Measurements from ENCODE around the gene NFATC1.
"Not testable (repeated sequence)": the region's sequence is repeated elsewhere in the genome, so short reads cannot be mapped to it uniquely, and the experiment has no call there.

The NFATC1 gene

DNA sequence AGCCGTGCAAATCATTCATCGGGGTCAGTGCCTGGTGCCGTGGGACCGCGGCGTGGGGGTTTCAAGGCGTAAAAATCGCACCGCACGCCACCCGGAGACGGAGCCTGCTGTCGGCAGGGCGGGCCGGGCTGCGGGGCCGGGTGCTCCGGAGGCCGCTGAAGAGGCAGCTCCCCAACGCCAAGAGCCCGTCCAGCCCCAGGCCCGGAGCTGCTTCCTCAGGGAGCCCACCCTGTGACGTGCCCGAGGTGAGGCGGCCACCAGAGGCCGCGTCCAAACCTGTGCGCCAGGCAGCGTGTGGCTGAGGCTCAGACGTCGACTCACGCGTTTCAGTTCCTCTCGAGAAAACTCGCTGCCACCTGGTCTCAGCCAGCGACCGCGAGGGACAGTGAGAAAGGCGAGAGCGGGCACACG, 98.1 kb downstream of the NFATC1 start:
- DNase-seq, result no peak

DNA sequence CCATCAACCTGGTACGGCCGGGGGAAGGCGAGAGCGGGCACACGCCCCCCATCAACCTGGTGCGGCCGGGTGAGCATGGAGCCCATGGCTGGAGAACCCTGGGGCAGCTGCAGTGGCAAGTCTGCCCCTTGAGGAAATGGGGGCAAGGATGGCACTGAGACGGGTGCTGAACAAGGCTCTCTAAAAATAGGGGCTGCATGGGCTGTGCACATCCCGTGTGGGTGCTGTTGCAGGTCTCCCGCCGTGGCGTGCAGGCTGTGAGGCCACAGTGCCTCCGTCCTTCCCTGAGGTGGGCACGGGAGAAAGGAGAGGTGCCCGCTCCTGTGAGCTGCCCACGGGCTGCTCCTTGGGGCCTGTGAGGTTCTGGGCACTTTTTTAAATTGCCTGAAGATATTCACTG, 99.2 kb downstream of the NFATC1 start:
- DNase-seq, result no peak

DNA sequence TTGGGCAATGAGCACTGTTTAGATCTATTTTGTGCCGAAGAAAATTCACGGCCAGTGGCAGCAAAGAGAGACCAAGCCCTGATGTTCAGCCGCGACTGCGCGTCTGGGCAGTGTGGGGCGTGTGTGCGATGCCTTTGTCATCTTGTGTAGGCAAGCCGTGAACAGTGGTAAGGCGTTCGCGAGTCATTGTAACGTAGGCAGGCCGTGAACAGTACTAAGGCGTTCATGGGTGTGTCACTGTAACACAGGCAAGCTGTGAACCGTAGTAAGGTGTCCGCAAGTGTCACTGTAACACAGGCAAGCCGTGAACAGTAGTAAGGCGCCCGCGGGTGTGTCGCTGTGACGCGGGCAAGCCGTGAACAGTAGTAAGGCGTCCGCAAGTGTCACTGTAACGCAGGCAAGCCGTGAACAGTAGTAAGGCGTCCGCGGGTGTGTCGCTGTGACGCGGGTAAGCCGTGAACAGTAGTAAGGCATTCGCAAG, 99.9 kb downstream of the NFATC1 start:
- DNase-seq, result peak; percentile 16

DNA sequence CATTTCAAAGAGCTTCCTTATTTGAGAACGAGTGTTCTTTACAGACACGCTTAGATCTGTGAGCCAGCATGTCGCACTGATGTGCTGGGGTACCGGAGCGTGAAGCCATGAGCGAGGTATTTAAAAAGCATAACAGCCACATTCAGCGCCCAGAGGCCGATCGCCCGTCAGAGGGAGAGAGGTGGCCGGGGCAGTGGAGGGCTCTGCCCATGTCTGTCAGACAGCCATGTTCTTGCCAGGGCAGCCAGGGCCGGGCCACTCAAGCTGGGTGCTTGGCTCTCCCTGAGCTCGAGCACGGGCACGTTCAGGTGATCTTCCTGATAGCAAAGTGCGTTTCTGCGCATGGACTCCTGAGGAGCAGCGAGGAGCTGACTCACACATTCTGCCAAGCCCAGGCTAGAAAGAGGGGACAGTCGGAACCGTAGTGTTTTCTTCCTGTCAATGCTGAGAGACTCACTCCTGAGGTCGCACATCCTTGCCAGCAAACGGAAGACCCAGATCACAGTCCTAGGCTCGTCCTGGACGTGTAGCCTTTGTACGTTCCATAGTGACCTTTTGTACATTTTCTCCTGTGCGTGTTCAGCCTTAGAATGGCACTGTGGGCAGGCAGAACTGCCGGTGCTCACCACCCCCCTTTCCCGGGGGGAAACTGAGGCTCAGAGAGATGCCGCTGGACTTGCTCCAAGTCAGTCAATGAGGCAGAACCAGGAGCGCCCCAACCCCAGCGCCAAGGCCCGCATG, 100.7 kb downstream of the NFATC1 start:
- peak; percentile 6 for DNase-seq

DNA sequence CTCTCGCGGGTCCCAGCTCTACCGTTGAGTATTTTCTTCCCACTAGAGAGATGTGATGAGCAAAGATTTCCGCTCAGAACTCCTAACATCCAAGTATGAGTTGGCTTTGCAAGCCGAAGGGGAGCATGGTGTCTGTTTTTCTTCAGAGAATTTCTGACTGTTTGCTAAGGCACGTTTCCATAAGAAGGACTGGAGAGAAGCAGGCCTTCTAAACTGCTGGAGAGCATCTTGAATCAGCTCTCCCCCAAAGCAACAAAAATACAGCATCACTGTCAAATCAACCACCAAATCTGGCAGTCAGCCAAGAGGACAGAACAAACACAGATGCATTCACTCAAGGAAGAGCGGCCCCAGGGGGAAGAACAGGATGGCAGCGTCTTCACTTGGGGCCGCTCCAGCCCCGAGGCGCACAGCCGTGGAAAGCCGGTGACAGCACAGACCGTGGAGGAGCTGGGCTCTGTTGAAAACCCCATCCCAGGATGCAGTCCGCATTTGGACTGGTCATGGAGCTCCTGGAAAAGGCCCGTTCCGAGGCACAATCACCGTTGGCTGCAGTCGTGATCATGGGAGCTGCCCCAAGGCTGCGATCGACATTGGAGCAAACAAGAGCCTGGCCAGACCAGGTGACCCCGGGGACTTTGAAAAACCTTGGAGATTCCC, 101.4 kb downstream of the NFATC1 start:
- peak; percentile 21 for DNase-seq

DNA sequence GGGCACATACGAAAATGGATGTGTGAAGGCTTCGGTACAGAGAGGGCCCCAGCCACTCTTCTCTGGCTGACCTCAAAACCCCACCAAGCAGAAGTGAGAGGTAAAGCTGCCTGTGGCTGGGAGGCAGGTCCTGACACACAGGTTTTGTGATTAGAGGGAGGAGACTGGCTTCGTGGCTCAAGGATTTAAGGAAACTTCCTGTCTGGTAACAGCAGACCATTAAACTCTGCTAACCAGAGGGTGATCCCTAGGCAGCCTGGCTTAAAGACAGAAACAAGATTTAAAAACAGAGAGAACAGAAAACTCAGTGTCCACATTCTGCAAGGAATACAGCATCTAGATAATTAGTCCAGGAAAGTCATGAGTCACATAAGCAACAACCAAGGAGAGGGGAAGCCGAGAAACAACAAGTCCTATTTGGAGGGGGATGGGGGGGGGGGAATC, 101.9 kb downstream of the NFATC1 start:
- DNase-seq, result no peak

DNA sequence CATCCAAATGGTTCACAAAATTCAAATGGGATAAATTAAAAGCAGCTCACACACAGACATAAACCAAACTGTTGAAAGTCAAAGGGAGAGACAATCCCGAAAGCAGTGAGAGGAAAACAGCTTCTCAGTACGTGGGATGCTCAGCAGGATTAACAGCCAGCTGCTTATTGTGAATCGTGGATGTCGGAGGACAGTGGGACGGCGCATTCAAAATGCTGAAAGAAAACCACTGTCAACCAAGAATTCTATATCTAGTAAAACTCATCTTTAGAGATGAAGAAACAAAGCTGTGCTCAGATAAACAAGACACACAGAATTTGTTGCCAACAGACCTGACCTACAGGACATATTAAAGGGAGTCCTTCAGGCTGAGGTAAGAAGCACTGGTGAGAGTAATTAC, 102.9 kb downstream of the NFATC1 start:
- DNase-seq, result no peak

DNA sequence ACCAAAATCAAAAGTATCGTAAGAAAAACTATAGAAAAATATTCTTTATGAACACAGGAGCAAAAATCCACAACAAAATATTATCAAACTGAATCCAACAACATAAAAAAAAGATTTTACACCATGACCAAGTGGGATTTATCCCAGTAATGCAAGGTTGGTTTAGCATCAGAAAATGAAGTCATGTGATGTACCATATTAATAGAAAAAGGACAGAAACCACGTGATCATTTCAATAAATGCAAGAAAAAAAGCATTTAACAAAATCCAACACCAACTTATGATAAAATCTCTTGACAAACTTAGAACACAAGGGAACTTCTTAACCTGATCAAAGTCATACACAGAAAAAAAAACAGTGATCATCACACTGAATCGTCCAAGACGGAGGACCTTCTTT, 105.3 kb downstream of the NFATC1 start:
- DNase-seq, result no peak

DNA sequence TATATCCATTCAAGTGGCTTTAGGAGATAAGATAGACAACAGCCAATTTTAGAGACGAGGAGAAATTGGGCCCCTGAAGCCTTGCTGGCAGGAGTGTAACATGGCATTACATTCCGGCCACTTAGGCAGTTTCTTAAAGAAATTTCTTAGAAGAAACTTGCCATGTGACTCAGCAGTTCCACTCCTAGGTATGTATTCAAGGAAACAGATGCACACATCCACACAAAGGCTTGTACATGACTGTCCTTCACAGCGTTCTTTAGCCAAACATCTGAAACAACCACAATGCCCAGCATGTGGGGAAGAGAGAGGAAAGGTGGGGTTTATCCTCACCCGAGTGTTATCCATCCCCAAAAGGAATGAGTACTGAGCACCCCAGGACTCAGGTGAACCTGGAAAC, 107.1 kb downstream of the NFATC1 start:
- DNase-seq, result no peak

DNA sequence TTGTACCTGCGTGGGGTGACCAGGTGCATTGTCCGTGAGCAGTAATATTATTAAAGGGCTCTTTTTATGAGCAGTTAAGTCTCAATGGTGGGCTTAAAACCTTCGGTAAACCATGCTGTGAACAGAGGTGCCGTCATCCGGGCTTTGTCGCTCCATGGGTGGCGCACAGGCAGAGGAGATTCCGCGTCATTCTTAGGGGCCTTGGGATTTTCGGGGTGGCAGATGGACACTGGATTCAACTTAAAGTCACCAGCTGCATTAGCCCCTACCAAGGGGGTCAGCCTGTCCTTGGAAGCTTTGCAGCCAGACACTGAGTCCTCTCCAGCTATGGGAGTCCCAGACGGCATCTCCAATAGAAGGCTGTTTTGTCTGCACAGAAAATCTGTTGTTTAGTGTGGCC, 107.7 kb downstream of the NFATC1 start:
- no peak for DNase-seq

DNA sequence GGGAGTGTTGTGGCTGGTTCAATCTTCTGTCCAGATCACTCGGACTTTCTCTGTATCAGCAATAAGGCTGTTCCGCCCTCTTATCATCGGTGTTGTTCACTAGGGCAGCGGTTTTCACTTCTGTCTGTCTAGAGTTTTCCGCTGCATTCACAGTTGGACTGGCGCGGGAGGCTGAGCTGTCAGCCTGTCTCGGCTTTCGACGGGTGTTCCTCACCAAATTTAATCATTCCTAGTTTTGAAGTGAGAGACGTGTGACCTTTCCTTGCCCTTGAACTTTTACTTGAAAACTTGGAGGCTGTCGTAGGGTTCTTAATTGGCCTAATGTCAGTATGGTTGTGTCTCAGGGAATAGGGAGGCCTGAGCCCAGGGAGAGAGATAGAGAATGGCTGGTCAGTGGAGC, 108.3 kb downstream of the NFATC1 start:
- DNase-seq, result no peak

DNA sequence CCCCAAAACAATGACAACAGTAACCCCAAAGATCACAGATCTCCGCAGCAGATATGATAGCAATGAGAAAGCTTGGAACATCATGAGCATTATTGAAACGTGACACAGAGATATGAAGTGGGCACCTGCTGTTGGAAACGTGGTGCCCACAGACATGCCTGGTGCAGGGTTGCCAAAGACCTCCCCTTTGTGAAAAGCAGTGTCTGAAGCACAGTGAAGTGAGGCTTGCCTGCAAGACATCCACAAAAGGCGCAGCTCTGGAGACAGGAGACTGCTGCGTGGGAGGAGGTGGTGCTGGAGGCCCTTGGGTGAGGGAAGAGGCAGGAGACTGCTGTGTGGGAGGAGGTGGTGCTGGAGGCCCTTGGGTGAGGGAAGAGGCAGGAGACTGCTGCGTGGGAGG, 108.8 kb downstream of the NFATC1 start:
- DNase-seq, result not testable (repeated sequence)

DNA sequence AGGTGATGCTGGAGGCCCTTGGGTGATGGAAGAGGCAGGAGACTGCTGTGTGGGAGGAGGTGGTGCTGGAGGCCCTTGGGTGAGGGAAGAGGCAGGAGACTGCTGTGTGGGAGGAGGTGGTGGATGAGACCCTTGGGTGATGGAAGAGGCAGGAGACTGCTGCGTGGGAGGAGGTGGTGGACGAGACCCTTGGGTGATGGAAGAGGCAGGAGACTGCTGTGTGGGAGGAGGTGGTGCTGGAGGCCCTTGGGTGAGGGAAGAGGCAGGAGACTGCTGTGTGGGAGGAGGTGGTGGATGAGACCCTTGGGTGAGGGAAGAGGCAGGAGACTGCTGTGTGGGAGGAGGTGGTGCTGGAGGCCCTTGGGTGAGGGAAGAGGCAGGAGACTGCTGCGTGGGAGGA, 109.7 kb downstream of the NFATC1 start:
- not testable (repeated sequence) for DNase-seq

DNA sequence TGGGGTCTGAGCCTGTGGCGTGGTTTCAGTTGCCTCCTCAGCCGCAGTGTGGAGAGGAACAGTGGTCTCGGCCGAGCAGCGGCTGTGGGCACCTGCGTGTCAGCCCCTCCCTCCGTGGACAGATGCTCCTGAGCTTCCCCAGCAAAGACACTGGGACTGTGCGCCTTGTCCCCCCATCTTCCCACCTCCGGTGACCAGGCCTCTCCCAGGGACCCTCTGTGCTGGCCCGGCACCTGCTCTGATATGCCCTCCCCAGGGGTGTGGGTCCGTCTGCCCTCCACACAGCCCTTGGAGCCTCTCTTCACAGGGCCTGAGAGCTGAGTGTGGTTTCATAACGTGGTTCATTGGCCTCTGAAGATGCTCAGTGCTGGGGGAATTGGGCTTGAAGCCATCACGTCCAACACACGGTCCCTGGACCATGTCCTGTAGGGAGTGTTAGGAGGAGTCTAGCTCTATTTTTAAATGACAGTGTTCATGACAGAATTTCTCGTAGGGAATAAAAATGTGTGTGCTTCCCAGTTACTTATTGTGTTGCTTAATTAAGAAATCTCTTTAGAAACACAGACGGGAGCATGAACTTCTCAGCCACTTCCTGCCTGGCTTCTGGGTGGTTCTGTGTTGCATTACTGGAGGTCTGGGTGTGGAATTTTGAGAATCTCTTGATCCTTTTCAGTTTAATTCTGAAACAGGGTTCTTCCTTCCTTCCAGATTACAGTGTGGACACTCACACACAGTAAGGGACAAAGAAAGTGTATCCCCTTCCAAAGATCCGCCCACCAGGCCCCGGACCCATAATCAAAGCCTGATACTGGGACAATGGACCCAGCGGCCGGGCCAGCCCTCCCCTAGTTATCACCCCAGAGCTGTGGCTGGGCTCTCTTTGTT, 110.7 kb downstream of the NFATC1 start:
- DNase-seq, result peak; percentile 84

DNA sequence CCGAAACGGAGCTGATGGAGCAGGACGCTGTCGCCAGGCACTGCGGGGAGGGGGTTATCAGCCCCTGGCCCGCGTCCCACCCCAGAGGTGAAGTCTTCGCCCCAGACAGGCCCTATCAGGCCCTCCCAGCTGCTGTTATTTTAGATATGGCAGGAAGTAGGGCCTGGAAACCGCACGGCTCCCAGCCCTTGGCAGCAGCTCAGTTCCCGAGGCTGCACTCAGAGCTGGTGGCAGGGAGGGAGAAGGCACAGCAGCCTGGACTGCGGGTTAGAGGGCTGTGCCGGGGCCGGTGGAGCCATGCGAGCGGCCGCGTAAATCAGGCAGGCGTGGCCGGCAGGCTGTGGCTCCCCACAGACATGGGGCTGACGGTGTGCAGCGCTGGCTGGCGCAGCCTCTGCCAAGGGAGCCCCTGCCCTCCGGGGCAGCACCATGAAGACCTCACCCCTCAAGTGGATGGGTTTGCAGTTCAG, 111.4 kb downstream of the NFATC1 start:
- peak; percentile 76 for DNase-seq

DNA sequence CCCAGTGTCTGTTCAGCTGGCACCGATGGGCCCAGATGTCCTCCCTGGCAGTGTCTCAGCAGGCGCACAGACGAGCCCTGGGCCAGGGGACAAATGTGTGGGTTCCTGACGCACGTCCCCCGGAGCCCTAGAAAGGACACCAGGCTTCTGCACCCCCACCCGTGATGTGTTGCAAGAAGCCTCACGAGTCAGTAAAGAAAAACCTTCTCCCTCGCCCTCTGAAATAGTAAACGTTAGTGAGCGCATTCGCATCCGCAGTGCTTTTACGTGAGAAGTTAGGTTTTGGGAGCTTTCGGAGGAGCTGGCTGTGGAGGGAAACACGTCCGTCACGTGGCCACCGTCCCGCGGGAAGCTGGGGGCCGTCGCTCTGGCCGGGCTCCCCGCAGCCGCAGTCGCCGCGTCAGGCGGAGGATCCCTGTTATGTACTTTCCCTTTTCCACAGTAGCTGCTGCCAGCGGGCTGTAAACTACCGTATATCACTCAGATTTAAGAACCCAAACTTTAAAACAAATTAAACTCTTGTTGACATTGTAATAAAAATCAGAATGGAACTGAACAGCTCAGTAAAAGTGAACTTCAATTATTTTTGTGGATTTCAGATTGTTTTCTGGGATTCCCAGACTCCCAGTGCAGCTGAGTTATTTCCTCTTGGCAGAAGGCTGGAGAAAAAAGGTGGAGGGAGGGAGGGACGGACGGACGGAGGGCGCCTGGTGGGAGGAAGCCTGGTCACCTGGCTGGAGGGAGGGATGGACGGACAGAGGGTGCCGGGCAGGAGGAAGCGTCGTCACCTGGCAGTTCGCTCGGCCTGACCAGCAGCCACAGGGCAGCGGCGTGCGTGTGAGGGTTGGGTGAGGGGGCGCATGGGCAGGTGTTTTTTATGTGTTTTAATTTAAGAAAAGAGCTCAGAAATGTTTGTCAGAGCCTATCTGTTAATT, 112.1 kb downstream of the NFATC1 start:
- no peak for DNase-seq

DNA sequence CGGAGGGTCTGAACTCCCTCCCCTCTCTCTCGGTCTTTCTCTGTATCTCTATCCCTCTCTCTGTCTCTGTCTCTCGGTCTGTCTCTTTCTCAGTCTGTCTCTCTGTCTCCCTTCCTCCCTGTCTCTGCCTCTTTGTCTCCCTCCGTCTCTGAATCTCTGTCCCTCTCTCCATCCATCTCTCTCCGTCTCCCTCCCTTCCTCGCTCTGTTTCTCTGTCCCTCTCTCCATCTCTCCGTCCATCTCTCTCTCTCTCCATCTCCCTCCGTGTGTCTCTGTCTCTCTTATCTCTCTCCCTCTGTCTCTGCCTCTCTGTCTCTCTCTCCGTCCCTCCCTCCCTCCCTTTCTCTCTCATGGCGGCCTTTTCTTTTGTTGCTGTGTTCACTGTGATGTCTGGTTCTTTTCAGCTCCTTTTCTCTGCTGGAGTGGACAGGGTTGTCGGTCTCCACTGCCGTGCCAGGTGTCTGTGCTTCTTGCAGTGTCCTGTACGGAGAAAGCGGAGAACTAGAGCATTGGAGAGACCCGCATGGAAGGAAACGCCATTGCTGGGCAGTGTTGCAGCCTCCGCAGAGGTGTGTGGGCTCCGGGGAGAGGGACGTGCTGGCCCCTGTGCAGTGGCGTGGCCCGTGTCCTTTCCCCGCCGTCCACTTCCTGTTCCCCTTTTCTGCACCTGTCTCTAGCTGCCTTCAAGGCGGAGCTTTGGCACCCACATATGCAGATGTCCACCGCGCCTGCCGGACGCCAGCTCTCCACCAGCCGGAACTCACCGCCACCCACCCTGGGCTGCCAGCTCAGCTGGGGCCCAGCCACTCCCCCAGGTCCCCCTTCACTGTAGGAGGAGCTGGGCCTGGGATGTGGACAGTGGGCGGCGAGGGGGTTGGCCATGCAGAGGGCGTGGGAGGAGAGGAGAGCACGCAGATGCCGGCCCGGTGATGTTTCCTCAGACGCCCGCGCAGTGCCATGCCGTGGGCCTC, 113.1 kb downstream of the NFATC1 start:
- DNase-seq, result no peak

DNA sequence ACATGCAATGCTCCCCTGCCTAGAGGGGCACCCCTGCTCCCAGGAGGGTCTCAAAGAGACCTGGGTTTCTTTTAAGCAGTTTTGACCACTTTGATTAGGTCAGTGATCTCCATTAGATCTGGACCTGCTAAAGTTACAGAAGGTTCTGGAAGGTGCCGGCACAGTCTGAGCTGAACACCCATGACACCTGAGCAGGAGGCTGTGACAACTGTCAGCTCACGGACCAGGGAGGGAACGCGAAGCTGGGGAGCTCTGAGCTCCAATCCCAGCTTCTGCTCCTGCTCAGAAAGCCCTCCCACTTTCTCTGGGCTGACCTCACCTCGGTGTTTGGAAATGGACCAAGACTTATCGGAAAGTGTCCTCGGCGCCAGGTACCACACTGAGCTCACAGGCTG, 113.8 kb downstream of the NFATC1 start:
- no peak for DNase-seq

DNA sequence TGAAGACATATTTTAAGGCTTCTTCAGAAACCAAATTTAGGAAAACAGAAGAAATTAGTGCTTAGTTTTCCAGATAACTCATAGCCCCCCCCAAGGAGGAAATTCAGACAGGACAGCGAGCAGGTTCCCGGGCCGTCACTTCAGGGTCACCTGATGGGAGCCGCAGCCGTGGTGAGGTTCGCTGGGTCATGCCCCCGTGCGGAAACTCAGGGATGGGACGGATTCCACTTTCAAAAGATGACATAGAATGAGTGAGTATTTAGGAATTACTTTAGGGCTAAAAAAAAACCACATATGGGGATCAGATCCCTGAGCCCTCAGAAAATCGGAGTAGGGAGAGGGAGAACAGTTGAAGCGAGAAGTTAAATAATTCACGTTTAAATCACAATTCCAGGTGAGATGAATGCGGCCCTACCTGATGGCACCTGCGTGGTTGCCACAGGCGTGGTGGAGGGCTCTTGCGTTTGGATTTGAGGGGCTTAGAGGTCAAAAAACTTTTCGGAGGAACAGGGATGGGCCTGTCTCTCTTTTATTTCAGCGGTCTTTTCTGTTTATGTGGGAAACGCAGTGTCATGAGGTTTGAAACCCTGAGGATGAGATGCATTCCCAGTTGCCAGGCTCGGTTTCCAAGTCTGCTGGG, 114.4 kb downstream of the NFATC1 start:
- no peak for DNase-seq

DNA sequence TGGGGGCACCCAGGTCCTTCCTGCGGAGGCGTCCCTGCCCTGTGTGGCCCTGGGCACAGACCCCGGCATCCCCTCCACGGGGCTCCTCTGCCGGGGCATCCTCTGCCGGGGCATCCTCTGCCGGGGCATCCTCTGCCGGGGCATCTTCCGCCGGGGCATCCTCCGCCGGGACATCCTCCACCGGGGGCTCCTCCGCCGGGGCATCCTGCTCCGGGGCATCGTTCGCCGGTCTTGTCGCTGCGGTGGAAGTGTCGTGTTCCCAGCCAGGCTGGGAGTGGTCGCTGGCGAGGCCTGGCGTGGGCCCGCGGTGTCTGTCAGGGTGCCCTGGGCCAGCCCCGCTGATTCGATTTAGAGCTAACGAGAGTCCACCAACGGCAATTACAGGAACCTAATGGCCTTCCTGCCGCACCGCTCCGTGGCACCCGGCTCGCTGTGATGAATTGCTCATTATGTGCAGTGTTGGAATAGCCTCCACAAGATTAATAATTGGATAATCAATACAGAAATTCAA, 115.1 kb downstream of the NFATC1 start:
- DNase-seq, result no peak
